GM12892 (cell line): Measurements from ENCODE around the gene OCLN.

Source experiments
- POLR2A ChIP-seq: IDR thresholded peaks from 2 replicates; pipeline ENCODE4 v1.6.1; 2011; ENCODE audit warnings: low read depth, low read length, control low read depth
- POLR2AphosphoS5 ChIP-seq: IDR thresholded peaks from 2 replicates; pipeline ENCODE4 v1.6.1; 2011; ENCODE audit warnings: low read depth, low read length, control low read depth

GRCh38 chr5:69530561-69531405 lies 38.2 kb downstream of the OCLN start:
- TF ChIP-seq POLR2AphosphoS5 (no peak), POLR2A (no peak)
